HG03565 (cell line): Measurements from ENCODE around the gene ADAM22.

Experiments used
- ATAC-seq: cut with Tn5 transposase; IDR thresholded peaks from one replicate; pipeline ENCODE4 v1.9.1; 2021; ENCODE audit warnings: mild to moderate bottlenecking, moderate library complexity; ENCODE audit not compliant: unreplicated experiment

Gene ADAM22

DNA sequence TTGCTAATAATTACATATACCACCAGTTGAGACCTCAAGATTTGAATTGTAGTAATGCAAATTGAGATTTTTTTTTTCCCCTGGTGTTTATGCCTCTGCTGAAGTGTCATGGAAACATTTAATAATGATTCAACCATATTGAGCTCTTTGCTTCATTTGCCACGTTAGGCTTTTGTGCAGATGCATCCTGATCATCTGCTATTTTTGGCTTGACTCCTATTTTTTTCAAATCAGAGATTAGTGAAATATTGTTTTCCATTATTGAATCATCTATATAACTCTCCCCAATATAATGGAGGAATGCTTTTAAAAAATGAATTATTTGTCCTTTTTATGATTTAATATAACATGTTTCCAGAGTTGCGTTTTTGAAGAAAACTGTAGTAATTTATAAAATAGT is 170.7 kb downstream of the ADAM22 start:
- ATAC-seq = no peak

DNA sequence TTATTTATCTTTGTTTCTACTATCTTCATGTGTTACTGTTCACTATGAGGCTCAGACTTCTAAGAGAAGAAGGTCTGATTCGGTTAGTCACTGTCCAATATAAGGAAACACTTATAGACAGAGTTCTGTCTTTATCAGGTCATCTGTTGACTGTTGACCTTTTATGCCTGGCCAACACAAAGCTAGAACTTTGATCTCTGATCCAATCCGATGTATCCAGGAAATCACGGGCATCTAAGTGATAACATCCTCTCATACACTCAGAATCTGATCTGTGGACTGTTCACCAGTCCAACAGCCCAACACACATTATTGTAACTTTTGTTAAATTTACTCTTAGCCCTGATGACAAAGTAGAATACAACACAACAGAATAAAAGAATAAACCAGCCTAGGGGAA is 171.2 kb downstream of the ADAM22 start:
- ATAC-seq = no peak

DNA sequence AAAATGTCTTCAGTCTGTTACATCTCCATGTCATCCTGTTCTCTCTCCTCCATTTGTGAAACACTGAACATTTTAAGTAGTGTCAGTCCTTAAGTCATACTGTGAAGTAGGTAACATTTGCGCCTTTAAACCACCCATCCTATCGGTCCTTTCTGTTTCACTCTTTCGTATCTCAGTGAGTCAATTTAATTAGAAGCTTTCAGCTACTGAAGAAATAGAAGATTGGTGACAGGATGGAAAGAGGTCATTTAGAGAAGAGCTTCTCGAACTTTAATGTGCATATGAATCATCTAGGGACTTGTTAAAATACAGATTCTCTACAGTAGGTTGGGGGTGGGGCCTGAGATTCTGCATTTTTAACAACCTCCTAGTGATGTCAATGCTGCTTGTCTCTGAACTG is 172.4 kb downstream of the ADAM22 start:
- no peak for ATAC-seq

DNA sequence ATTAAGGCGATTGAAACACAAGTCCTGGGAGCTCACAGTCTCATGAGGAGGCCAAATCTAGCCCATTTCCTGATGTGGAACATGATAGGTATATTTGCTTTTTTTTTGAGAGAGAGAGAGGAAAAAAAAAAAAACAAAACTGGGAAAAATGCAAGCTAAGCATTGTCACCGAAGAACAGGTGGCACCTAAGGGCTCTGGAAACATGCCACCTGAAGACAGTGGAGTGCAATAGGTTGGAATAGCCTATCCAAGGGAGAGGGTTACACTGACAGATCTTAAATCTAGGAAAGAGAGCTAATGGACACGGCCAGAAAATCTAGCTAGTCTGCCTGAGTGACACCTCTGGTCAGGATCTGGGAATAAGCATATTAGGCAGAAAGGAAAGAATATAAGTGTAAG is 175.6 kb downstream of the ADAM22 start:
- no peak for ATAC-seq

DNA sequence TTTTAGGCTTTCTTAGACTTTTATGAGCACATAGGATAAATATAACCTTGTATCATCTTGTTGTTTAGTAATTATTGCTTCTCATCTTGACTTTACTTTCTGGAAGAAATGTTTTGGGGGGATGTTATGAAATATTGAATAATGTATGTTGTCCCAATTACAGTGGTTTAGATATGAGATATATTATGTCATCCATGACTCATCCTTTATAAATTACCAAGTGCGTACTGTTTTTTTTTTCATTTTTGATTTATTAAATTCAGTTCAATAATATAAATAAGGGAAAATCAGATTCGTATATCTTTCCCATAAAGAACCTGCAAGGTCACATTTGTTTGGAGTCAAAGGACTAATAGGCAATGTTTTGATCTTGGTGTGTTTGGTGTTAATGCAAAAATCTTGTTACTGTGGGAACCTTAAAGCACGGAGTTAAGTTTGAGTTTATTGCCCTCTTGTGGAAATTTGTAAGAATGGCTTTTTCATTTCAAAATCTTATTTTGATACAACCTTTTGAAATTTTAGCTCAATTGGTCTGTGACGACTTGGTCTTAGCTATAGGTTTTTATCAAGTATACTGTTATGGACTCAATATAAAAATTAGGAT is 177.2 kb downstream of the ADAM22 start:
- peak; percentile 55 for ATAC-seq

DNA sequence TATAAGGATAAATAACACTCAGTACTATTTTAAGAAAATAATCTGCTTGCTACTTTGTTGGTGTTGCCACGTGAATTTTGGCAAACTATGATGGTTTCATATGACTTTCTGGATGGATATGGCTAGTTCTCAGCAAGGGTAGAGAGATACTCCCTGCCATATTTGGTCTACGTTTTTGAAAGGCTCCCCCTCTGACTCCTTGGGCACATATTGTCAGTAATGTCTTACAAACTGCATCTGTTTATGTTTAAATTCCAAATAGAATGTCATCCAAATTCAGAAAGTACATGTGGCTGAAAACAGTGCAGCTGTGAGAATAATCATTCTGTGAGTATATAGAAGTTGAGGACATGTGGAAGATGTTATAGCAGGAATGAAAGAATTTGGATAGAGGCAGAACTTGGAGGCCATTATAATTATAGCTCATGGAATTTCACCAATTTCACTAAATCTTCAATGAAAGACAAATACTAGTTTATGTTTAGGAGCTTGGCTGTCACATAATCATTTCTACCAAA is 178.0 kb downstream of the ADAM22 start:
- no peak for ATAC-seq

DNA sequence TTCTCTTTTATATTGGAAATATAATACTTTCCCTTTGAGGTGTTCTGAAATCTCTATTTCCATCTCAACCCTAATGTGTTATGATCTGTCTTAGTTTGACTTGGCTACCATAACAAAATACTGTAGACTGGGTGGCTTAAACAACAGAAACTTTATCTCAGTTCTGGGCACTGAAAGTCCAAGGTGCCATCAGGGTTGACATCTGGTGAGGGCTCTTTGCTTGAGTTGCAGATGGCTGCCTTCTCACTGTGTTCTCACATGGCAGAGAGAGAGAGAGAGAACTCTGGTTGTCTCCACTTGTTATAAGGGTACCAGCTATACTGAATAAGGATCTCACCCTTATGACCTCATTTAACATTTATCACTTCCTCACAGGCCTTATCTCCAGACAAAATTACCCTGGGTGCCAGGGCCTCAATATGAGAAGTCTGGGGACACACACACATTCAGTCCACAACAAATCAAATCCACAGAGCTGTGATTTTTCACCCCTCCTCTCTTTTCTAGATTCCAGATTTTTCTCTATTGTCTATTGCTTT is 181.3 kb downstream of the ADAM22 start:
- ATAC-seq = no peak

DNA sequence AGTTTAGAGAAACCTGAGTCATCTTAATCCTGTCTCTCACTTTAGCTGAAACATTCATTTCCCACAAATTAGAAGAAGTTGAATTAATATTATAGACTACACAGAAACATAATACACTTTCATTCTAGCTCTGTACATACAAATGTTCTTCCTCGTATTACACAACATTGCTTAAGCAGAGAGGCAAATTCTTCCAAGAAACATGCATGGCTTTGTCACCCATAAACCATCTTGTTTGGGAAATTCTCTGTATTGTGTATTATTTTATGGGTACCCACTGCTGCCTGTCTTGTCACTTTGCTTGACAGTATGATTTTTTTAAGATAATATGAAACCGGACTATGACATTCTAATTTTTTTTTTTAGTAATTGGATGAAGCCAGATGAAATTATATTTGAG is 181.8 kb downstream of the ADAM22 start:
- no peak for ATAC-seq

DNA sequence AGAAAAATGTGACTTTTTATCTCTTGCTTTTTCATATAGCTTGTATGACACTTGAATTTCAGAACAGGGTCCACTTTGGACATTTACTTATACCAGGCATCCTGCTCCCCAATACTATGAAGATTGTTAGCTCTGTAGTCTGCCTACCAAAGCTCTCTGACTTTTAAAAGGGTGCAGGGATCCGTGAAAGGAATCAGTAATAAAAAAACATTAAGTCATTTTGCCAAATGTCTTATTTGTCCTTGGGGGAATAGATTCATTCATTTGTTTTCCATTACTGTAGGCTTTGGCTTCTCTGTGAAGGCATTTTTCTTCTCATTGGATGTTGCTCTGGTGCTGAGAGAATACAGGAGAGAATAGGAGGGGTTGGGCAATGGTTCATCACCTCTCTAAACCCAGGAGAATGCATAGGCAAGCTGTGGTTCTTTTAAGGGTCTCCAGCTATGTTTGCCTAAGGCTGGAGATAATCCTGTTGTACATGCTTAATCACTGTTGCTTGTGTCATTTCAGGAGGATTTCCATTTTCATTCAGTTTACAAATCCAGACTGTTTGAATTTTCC is 182.3 kb downstream of the ADAM22 start:
- no peak for ATAC-seq

DNA sequence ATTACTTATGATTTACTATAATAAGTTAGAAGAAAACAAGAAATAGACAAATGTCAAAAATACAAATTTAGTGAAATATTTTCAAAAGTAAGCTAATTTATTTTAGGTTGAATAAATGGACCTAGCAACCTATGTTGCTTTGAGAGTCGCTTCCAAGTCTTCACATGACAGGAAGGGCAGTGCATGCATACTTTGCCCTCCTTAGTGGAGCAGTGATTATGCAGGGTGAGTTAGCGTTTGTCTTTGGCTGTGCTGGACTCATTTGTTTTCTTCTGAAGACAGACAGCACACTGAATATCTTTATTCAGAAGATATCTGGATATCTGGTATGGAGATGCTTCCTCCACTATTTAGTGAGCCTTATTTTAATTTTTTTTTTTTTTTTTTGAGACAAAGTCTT is 183.3 kb downstream of the ADAM22 start:
- no peak for ATAC-seq

DNA sequence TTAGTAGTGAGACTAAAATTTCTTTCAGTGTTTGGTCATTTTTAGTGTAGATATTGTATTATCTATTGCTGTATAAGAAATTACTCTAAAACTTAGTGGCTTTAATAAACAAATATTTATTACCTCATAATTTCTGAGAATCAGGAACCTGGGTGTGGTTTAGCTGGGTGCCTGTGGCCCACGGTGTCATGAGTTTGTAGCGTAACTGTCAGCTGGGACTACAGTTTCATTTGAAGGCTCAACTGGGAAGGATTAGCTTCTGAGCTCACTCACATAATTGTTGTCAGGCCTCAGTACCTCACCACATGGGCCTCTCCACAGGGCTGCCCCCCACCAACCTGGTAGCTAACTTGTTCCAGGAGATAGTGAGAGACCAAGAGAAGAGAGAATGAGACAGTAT is 187.3 kb downstream of the ADAM22 start:
- no peak for ATAC-seq

DNA sequence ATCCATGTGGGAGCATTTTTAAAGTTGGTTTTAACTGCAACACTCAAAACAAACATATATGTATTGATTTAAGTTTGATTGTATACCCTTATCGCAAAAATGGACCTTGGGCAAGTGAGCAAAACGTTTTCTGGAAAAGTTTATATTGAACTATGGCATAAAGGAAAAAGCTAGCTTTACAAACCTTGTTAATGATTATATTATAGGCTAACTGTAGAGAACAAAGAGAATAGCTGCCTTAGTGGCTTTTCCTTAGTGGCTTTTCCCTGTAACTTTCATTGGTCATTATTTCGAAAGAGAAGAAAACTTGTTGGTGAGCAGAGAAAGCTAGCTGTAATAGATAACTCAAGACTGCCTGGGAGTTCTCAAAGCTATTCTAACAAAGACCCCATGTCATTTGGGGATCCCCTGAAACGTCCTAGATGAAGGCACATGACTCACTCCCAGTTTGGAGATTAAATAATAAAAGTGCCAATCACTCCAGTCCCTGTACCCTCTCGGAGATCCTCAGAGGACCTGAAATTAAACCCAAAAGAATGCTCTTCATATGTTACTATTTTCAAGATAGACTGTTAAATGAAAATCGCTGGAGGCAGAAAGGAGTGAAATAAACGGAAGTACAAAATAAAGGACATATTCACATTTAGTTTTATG is 193.7 kb downstream of the ADAM22 start:
- no peak for ATAC-seq

DNA sequence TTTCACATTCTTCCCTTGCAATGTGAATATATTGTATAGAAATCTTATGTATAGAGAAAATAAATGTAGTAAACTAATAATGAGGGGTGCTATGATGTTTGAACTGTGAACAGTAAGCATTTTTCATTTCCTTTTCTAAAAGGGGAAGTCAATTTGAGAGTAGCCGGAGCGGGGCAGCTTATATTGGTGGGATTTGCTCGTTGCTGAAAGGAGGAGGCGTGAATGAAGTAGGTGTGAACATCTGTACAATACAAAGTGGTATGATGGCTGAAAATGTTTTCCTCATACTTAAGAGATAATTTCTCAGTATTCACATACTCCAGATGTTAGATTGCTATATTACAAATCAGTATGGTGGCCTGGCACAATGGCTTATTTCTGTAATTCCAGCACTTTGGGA is 198.7 kb downstream of the ADAM22 start:
- peak; percentile 82 for ATAC-seq

DNA sequence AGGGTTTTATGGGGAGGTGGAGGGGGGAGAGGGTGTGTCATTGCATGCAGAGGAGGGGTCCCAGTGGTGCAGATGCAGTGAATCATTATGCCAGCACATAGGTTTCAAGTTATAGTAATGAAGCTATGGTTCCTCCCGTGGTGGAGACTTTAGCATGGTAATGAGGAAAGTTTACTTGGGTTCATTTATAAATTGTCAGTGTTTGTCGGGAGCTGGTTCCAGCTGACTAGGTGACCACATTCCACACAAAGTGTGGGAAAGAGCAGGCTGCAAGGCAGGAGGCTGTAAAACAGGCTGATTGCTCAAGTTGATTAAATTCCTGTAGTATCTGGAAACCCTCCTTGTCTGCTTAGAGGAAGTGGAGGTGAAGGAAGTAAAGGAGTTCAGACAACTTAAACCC is 206.9 kb downstream of the ADAM22 start:
- ATAC-seq = no peak

DNA sequence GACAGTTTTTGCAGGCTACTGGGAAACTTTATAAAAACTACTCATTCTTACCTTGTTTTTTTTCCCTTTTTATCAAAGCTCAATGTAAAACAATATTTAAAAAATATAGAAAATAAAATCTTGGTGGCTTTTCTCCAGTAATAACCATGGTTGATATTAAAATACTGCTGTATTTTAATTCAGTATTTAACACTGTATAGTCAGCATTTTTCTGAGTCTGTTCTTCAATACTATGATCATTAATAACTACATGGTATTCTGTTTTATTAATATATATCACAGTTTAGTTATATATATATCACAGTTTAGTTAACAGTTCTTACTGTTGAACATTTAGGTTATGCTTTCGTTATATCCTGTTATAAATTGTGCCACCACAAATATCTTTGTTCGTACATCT is 207.4 kb downstream of the ADAM22 start:
- ATAC-seq = no peak

DNA sequence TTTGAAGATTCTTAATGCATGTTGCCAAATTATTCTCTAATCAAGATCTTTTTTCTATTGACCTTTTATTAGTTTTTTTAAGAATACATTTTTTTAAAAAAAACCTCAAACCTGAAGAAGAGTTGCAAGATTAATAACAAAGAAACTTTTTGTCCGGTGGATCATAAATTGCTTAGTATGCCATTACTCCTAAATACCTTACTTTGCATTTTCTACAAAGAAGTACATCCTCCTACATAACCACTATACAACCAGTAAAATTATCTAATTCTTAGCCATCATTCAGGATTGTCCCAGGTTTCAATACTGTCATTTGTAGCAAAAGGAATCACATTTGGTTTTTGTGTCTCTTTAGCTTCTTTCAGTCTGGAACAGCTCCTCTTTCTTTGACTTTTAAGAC is 207.9 kb downstream of the ADAM22 start:
- no peak for ATAC-seq

DNA sequence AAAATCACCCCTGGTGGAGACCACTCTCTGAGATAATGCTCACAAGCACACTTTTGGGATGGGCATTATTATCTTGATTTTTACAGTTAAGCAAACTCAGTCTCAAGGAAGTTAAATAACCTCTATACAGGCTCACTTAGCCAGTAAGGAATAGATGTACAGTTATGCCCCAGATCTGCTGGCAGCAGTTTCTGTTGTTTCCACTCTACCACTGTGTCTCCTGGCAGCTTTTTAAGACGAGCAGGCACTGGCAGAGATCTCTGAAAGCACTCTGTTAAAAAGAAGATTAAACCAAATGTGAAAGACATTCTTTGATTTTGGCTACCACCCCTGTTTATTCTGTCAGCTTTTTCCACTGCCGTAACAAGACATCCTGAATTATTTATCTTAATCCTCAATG is 212.6 kb downstream of the ADAM22 start:
- ATAC-seq = no peak

DNA sequence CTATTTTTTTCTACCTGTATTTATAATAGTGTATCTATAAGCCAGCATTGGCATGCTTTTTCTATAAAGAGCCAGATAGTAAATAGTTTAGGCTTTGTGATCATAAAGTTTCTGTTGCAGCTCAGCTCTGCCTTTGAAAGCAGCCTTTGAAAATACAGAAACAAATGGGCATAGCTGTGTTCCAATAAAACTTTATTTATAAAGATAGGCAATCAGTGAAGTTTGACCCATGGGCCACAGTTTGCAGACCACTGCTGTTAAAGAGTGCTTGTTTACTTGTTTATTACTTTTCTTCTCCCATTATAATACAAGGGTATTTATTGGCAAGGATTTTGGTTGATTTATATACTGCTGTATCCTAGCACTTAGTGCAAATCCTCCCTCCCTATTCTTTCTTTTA is 213.3 kb downstream of the ADAM22 start:
- ATAC-seq = no peak

DNA sequence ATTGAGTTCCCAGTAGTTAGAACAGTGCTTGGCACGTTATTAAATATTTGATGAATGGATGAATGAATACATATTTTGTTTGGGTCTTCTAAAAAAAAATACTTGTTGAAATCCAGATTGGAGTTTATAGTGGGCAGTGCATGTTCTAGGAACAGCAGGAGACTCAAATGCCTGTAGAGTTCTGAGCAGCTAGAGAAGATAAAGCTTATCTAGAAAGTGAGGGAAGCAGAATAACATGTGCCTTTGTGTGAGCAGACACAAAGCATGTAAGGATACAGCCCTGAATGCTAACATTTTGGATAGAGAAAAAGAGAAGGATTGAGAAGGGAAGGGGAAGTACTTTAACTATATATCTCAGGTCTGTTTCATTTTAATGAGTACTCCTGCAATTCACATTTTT is 213.9 kb downstream of the ADAM22 start:
- no peak for ATAC-seq

DNA sequence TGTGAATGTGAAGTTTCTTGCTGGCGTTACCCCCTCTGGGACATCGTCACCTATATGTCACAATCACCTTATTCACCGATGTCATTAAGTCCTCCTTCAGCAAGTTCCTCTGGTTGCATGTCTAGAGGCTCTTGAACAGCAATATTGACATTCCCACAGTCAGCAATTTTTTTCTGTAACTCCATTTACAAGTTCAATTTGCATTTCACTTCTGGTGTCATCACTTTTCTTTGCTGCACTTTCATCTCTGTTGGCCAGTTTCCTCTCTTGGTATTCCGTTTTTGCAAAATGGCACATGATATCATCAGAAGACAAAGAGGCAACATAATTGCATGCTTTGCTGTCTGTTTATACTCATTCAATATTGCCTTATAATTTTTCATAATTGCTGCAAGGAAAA is 216.0 kb downstream of the ADAM22 start:
- no peak for ATAC-seq

DNA sequence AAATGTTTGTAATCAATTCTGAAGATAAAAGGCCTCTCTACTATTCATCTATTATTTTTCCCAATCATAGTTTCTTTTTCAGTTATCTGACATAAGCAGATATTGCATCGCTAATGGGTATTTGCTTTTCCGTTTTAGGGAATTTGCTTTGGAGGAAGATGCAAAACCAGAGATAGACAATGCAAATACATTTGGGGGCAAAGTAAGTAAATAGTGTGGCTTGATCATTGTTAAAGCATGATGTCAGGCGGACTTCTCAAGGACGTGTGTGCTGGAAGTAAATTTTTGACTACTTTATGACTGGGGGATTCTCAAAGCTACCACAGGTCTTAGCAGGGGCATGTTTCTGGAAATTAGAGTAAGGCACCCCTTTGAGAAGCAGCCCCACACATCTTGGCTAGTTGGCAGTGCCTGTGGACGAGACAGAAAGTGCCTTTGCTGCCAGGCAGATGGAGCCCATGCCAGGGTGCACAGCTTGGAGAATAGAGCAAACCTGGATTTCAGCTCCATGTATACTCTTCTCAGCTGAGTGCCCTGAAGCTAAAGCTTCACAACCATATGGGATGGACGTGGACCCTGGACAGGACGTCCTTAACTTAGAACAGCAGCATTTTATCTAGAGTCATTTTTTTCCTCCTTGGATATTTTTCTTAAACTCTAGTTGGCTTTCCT is 217.2 kb downstream of the ADAM22 start:
- no peak for ATAC-seq

DNA sequence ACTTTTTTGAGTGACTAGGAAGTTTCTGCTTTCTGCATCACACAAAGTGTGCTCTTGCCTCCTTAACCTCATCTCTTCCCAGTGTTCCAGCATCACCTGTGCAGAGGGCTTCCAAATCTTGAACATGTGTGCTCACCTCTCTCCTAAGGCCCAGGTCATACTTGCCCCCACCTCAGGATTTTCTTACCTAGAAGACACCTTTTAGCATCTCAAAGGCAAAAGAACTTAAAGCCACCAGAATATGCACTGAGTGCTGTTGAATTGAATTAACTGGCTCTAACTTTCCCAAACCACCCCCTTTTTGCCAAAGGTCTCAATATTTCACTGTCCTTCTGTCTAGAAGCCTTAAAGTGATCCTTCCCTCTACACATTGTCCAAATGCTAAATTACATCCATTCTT is 219.3 kb downstream of the ADAM22 start:
- no peak for ATAC-seq
